Smooth muscle cell (in vitro differentiated cells): ENCODE results near the gene RALGAPA2. TPM values are rescaled to one million over a fixed set of nuclear protein-coding genes. Genes with fewer than 3 reads are reported as not detected.

ENCODE experiments used
- DNase-seq: peaks from one replicate; lab custom pipeline; 2025; ENCODE audit not compliant: unreplicated experiment; lab: John Stamatoyannopoulos, UW
- H2AFZ ChIP-seq: fragments of 200-600 bp; sonication (generic); 2 replicates; pipeline ENCODE4 v1.6.0; 2016; ENCODE audit warnings: antibody characterized with exemption, low read depth, mild to moderate bottlenecking
- H3F3A ChIP-seq: fragments of 200-600 bp; sonication (generic); 2 replicates; pipeline ENCODE4 v1.6.0; 2017; ENCODE audit warnings: antibody characterized with exemption, low read depth
- H3K27ac ChIP-seq: fragments of 200-600 bp; sonication (generic); 2 replicates; pipeline ENCODE4 v1.5.1; 2016; ENCODE audit warnings: low read depth, mild to moderate bottlenecking
- H3K27me3 ChIP-seq: fragments of 200-600 bp; sonication (generic); 2 replicates; pipeline ENCODE4 v1.6.1; 2016; ENCODE audit warnings: low read depth, mild to moderate bottlenecking
- H3K36me3 ChIP-seq: fragments of 200-600 bp; sonication (generic); 2 replicates; pipeline ENCODE4 v1.5.1; 2016; ENCODE audit warnings: low read depth
- H3K4me1 ChIP-seq: fragments of 200-600 bp; sonication (generic); 2 replicates; pipeline ENCODE4 v1.5.1; 2016; ENCODE audit warnings: low read depth
- H3K4me2 ChIP-seq: fragments of 200-600 bp; sonication (generic); 2 replicates; pipeline ENCODE4 v1.6.0; 2016; ENCODE audit warnings: mild to moderate bottlenecking
- H3K4me3 ChIP-seq: fragments of 200-600 bp; sonication (generic); 2 replicates; pipeline ENCODE4 v1.5.1; 2016; ENCODE audit warnings: mild to moderate bottlenecking
- H3K79me2 ChIP-seq: fragments of 200-600 bp; sonication (generic); 2 replicates; pipeline ENCODE4 v1.6.0; 2016; ENCODE audit warnings: low read depth, mild to moderate bottlenecking
- H3K9ac ChIP-seq: fragments of 200-600 bp; sonication (generic); 2 replicates; pipeline ENCODE4 v1.6.0; 2016; ENCODE audit warnings: low read depth
- H3K9me3 ChIP-seq: fragments of 200-600 bp; sonication (generic); replicated peaks from 2 replicates; pipeline ENCODE4 v1.5.1; 2016; ENCODE audit warnings: low read depth
- H4K20me1 ChIP-seq: fragments of 200-600 bp; sonication (generic); 2 replicates; pipeline ENCODE4 v1.6.0; 2016; ENCODE audit warnings: low read depth
- CTCF ChIP-seq: fragments of 200-600 bp; sonication (generic); IDR thresholded peaks from 2 replicates; pipeline ENCODE4 v1.5.1; 2017; ENCODE audit warnings: borderline replicate concordance, mild to moderate bottlenecking, antibody characterized with exemption; ENCODE audit not compliant: insufficient read depth, poor library complexity, severe bottlenecking
- WGBS: methylation state at CpG from one replicate; pipeline ENCODE4 v1.1.7; 2016; ENCODE audit warnings: low lambda C conversion rate; 5-methylcytosine and 5-hydroxymethylcytosine counted together
- polyA plus RNA-seq: library from polyadenylated mRNA; unstranded; fragments of >200 nt; fragmentation: Nextera tagmentation; extraction: Ambion mirVana; gene quantifications from 2 replicates; pipeline ENCODE4 v1.2.1, GENCODE V29; 2016
- total RNA-seq: library from RNA; depleted of rRNA; stranded (reverse); fragments of >200 nt; gene quantifications from 2 replicates; pipeline ENCODE4 v1.2.3, GENCODE V29; 2014

RALGAPA2 gene
- total and polyA plus RNA-seq, 2 experiments from 2014 or later: 3.5 to 6.2 TPM

- Histone ChIP-seq H4K20me1 (no peaks in the 10 kb centered on the region), H3K4me3 (no peak overlapping the region), H3K4me2 (peak overlapping the region; percentile 53), H3K79me2 (no peaks in the 10 kb centered on the region), H3K36me3 (no peaks in the 10 kb centered on the region), H2AFZ (no peak overlapping the region), H3K9me3 (no peaks in the 10 kb centered on the region), H3F3A (no peaks in the 10 kb centered on the region), H3K4me1 (peaks cover 6% of the 10 kb centered on the region), H3K9ac (no peak overlapping the region), H3K27me3 (peaks cover 97% of the 10 kb centered on the region), H3K27ac (no peak overlapping the region)
- WGBS: 6% methylated on average over 12 of the region's 19 CpGs
- no peak for TF ChIP-seq CTCF
- no peak for DNase-seq
Observed at GRCh38 chr20:20366551-20366875, 345.9 kb downstream of the RALGAPA2 start.

DNA sequence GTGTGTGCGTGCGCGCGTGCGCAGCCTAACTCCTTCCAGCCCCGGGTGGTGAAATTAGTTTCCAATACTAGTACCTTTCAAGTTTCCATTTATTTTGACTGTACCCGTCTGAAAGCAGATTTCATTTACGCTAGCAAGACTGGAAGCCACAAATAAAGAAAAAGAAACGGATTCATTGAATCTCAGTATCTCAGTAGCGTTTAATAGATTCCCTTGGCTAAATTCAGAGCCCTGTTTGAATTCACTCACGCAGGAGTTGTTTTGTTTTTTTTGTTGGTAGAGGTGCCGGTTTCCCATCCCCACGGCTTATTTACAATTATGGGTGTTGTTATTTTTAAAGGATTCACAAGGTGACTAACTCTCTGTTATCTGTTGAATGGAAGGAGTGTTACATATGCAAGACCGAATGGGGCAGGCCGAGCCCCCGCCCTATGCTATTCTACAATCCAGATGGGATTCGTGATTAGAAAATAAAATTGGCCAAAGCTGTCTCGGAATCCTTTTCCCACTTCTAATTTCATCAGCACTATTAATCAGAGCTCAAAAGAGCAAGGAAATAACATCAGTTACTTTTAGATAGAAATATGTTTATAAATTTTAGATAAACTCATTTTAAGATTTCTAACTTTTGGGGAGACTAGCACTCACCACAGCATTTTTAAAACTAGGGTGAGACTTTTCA, 346.8 kb downstream of the RALGAPA2 start:
- no peaks in the 10 kb centered on the region for H4K20me1 ChIP-seq
- peaks cover 97% of the 10 kb centered on the region for H3K27me3 ChIP-seq
- no peaks in the 10 kb centered on the region for H3K79me2 ChIP-seq
- H3F3A ChIP-seq: no peaks in the 10 kb centered on the region
- no peak overlapping the region for H2AFZ ChIP-seq
- 5% methylated on average over 18 of the region's 18 CpGs for WGBS
- H3K27ac ChIP-seq: no peak overlapping the region
- DNase-seq: no peak
- H3K4me1 ChIP-seq: peaks cover 6% of the 10 kb centered on the region
- no peak overlapping the region for H3K9ac ChIP-seq
- no peak for TF ChIP-seq CTCF
- no peaks in the 10 kb centered on the region for H3K9me3 ChIP-seq
- no peak overlapping the region for H3K4me2 ChIP-seq
- H3K36me3 ChIP-seq: no peaks in the 10 kb centered on the region
- no peak overlapping the region for H3K4me3 ChIP-seq

DNA sequence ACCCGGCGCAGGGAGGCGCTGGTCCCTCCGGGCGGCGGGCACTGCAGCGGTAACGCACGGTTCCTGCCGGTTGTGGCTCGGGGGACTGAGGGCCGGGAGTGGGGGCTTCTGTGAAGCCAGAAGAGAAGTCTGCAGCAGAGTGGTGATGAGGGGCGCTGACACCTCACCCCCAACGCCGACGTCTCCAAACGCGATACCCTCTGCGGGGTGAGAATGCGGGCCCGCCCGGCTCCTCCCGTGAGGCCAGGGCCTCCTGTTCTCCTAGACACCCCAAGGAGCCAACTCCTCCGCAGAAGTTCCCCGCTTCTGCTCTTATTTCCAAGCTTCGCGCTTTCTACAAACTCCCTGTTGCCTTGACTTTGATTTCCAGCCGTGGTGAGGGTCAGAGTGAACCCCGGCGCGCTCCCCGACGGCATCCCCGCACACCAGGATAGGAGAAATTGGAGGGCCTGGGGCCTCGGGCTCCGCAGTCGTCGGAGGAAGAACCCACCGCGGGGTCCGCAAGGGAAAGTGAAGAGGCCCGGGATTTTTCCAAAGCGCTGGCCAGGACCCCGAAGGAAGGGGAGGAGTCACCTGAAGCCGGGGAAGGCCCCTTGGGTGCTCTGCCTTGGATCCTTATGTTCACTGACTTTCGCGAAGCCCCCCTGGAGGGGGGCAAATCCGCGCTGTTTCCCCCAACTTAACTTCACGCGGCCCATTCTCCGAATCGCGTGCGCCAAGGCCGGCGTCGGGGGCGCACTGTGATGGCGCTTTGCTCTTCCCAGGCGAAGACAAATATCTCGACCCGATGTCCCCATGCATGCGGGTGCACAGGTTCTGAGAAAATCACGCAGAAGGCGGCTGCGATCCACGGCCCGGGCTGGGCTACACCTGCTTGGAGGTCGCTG, 347.6 kb downstream of the RALGAPA2 start:
- H4K20me1 ChIP-seq: no peaks in the 10 kb centered on the region
- H3K27me3 ChIP-seq: peaks cover 96% of the 10 kb centered on the region
- no peak overlapping the region for H3K4me3 ChIP-seq
- no peak overlapping the region for H3K27ac ChIP-seq
- no peak overlapping the region for H2AFZ ChIP-seq
- H3K9me3 ChIP-seq: no peaks in the 10 kb centered on the region
- H3K4me2 ChIP-seq: no peak overlapping the region
- TF ChIP-seq CTCF: no peak
- no peak for DNase-seq
- WGBS: 4% methylated on average over 70 of the region's 70 CpGs
- no peak overlapping the region for H3K9ac ChIP-seq
- H3F3A ChIP-seq: no peaks in the 10 kb centered on the region
- H3K36me3 ChIP-seq: no peaks in the 10 kb centered on the region
- no peaks in the 10 kb centered on the region for H3K79me2 ChIP-seq
- H3K4me1 ChIP-seq: peaks cover 6% of the 10 kb centered on the region
